ENCODE measurements around the gene SERINC5.
"Not testable (repeated sequence)": the region's sequence is repeated elsewhere in the genome, so short reads cannot be mapped to it uniquely, and the experiment has no call there.

The SERINC5 gene

DNA sequence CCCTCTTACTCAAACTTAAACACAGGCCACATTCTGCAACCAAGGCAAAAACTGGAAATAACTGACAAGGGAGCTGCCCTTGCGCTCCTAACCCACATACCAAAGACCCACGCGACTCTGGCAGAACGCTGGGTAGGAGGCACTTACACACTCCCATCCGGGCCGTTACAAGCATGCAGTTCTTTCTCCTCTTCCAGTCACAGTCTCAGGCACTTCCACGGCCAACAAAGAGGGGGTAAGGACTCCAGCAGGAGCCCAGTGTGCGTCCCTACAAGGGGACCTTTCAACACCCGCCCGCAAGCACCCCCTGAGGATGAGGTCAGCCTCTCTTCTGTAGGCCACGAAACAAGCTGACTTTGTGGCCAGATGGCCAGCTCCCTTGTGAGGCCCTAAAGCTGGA lies 57.4 kb downstream of the SERINC5 start:
- DNase-seq (ENCODE audit: low read depth), result no peak

GRCh38 chr5:80195837-80196400 lies 59.9 kb downstream of the SERINC5 start:
- no peak for DNase-seq (ENCODE audit: low read depth)

DNA sequence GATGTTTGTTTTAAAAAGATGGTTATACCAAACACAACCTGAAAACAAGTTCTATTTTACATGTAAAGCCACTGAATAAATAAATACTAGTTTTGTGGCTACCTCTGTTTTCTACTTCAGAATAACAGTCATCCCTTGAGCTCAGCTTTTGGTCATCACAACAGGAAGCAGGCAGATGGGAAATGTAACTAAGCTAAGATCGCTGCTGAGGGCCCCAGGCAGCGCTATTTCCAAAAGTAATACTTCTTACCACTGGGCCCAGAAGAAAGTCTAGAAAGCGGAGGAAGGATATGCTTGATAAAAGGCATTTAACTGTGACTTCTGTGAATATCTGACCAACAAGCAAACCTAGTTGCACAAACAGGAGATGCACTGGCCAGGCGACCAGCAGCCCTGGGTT lies 61.4 kb downstream of the SERINC5 start:
- DNase-seq (ENCODE audit: low read depth), result no peak

DNA sequence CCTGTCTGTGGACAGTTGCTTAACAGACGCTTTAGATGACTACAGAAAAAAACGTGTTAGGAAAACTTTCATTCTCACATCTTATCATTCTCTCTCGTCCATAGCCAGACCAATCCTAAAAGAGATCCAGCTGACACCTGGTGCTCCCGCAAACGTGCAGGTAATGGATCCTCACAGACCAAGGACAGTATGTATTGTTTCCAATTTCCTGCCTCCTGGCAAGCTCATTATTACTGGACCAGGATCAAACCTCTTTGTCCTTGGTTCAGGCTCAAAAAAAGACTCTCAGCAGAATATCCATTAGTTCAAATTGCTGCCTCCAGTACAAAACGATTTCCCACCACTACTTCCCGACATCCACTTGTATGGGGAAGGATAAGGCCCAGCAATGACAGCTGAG lies 62.4 kb downstream of the SERINC5 start:
- no peak for DNase-seq (ENCODE audit: low read depth)

DNA sequence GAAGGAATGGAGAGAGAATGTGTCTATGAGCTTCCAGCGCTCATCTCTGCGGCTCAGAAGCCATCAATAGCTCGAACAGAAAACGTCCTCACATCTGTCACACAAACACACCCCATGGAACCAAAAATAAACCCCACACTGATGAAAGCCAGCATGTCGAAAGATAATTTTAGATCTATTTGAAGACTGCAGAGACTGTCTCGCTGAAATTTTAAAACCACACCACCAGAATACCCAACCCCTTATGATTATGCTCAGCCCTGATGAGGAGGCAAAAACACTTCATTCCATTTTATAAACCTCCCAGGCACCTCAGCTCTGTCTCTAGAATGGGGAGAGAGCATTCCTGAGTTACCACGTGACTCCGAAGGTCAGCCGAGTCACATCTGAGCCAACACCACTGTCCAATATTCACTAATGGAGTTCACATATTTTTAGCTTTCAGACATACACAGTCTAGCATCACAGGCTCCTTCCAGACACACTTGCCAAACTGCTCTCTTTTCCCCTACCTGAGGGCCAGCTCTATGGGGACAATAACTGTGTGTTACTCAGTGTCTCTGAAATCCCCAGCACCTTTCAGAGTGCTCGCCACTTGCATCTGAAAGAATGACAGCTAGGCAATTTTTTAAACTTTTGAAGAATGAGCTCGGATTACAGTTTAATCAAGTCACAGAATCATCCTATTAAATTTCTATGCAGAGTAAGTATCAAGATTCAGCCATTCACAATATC lies 63.2 kb downstream of the SERINC5 start:
- DNase-seq (ENCODE audit: low read depth), result no peak

DNA sequence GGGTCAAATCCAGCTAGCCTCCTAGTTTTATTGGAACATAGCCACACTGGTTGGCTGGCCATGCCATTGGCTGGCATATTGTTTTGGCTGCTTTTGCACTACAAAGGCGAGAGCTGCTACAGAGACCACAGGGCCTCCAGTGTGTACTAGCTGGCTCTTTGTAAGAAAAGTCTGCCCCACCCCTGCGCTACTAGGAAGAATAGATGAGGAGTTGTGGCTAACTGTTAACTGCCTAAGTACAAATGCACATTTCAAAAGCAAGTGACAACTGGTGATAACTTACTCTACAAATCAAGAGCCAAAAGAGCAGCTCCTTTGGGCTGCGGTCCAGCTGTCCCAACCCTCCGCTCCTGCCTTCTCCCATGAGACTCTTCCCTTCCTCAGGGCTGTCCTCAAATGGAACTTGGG lies 63.9 kb downstream of the SERINC5 start:
- no peak for DNase-seq (ENCODE audit: low read depth)

DNA sequence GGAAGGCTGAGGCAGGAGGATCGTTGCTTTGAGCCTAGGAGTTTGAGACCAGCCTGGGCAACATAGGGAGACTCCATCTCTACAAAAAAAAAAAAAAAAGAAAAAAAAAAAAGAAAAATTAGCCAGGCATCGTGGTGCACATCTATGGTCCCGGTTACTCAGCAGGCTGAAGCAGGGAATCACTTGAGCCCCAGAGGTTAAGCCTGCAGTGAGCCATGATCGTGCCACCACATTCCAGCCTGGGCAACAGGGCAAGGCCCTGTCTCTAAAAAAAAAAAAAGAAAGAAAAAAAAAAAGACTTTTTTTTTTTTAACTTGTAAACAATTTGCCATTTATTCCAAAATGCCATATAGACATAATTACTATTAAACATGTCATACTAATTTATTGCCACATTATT lies 64.5 kb downstream of the SERINC5 start:
- DNase-seq (ENCODE audit: low read depth), result no peak

GRCh38 chr5:80190960-80191359 lies 64.9 kb downstream of the SERINC5 start:
- no peak for DNase-seq (ENCODE audit: low read depth)

DNA sequence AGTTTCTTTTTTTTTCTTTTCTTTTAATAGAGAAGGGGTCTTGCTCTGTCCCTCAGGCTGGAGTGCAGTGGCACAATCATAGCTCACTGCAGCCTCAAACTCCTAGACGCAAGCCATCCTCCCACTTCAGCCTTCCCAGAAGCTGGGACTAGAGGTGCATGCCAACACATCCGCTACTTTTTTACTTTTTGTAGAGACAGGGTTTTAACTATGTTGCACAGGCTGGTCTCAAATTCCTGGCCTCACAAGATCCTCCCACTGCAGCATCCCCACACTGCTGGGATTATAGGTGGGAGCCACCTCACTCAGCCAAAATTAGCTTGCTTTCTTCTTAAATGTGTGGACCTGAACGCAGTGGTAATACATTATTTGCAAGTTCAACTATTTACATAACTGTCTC lies 66.1 kb downstream of the SERINC5 start:
- no peak for DNase-seq (ENCODE audit: low read depth)

DNA sequence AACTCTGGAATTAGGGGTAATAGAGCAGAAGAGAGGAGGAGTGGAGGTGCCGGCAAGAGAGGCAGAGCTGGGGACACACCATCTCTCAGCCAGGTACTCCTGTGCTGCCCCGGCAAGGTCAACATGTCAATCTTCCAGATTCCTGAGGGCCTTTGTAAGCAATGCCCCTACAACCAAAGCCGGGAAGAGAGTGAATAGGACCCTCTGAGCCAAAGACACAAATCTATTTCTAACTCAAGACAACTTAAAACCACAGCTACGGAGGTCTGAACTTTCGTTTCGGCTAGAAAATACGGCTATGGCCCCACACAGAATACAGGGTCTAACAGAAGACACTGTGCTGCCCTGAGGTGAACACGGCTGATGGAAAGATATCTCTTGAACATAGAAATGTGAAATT lies 66.6 kb downstream of the SERINC5 start:
- no peak for DNase-seq (ENCODE audit: low read depth)

DNA sequence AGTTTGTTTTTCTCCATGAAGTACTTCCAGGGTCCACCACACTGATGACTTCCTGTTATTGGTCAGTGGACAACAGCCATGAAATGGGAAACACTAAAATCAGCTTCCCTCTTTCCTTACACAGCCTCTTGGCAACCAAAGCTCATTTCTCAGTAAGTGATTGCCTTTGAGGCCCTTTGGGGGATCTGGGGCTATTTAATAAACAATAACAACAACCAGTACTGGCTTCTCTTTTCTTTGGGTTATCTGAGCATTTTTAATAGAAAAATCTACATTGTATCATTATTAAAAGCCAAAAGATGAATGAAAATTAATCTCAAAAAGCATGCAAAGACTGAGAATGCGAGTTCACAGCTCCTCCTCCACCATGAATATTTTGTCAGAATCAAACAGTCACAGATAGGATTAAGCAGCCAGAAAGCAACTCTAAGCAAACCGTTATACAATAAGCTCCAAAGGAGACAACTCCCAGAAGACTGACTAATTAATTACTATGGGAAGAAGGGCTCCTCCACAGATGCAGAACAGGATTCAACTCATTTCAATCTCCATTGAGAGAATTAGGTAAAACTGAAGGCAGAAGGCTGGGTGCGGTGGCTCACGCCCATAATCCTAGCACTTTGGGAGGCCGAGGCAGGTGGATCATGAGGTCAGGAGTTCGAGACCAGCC lies 68.3 kb downstream of the SERINC5 start:
- no peak for DNase-seq (ENCODE audit: low read depth)

DNA sequence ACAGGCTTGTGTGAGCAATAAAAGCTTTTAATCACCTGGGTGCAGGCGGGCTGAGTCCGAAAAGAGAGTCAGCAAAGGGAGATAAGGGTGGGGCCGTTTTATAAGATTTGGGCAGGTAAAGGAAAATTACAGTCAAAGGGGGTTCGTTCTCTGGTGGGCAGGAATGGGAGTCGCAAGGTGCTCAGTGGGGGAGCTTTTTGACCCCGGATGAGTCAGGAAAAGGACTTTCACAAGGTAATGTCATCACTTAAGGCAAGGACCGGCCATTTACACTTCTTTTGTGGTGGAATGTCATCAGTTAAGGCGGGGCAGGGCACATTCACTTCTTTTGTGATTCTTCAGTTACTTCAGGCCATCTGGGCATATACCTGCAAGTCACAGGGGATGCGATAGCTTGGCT lies 70.3 kb downstream of the SERINC5 start:
- DNase-seq (ENCODE audit: low read depth), result not testable (repeated sequence)

GRCh38 chr5:80185095-80185494 lies 70.8 kb downstream of the SERINC5 start:
- no peak for DNase-seq (ENCODE audit: low read depth)

DNA sequence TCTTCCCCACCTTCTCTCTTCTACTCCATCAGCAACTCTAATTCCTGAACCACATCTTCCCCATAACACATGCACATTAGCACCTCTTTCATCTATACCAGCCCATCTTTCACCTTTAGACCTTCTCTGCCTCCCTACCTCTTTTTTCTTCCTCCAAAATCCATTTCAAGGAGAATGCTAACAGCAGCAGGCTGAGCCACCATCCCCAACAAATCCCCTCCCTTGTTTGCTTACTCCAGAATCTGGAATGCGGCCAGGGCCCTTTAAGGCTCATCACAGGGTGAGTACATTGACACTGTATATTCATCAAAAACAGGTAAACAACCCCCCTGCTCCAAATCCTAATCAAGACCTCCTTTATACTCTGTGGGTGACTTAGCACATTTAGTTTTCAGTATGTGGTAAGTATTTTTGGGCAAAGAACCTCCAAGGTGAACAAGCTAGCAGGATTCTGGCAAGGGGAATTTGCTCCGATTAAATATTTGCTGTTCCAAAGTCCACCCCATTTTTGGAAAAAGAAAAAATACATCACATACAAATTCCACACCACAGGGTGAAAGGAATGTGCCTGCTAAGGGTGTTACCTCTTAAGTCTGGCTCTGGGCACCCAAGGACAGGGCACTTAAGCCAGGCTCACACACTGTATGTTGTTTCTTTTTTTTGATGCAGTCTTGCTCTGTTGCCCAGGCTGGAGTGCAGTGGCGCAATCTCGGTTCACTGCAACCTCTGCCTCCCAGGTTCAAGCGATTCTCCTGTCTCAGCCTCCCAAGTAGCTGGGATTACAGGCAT lies 71.4 kb downstream of the SERINC5 start:
- no peak for DNase-seq (ENCODE audit: low read depth)

- not testable (repeated sequence) for DNase-seq (ENCODE audit: low read depth)
Observed at GRCh38 chr5:80183728-80184234, 72.1 kb downstream of the SERINC5 start.

DNA sequence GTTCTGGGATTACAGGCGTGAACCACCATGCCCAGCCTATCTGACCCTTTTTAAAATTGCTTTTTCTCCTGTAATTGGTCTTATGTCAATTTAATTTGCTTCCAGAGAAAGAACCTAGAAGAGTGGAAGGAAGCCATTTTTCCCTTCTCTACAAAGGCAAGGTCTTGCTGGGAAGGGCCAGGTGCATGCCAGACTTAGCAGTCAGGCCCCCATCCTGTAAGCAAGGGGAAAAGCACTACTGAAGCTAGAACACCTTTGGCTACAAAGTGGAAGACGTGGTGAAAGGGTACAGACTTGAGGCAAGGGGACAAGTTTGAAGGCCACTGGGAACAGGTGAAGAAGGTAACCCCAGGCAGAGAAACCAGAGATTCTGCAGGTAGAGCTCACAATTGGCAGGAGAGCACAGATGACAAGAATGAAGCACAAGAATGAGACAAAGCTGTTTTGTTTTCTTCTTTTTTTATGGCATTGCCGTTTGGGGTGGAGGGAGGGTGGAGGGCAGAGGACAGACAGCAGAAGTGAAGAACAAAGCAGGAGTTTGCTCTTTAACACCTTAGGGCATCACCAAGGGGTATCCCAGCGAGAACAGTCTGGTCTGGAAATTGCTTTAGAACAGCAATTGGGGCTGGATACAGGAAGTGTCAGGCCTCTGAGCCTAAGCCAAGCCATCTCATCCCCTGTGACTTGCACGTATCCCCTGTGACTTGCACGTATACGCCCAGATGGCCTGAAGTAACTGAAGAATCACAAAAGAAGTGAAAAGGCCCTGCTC lies 72.9 kb downstream of the SERINC5 start:
- no peak for DNase-seq (ENCODE audit: low read depth)

- peak; percentile 39 for DNase-seq (ENCODE audit: low read depth)
Observed at GRCh38 chr5:80181618-80182211, 74.1 kb downstream of the SERINC5 start.

DNA sequence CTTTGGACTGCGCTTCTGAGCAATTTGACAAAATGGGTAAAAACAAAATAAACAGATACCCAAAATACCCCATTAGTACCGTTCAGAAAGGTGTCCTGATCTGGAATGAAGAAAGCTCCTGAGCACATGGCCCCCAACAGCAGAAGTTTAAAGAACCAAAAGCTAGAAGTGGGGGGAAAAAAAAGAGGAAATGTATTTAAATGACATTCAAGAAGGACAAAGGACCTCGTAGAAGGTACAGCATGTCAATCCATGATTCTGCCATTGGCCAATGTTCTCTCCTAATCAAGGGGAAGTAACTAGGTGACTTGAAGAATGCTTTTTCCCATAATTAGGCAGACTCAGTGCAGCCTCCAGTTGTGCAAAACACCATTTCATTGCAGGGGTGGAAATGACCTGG lies 78.6 kb downstream of the SERINC5 start:
- no peak for DNase-seq (ENCODE audit: low read depth)

DNA sequence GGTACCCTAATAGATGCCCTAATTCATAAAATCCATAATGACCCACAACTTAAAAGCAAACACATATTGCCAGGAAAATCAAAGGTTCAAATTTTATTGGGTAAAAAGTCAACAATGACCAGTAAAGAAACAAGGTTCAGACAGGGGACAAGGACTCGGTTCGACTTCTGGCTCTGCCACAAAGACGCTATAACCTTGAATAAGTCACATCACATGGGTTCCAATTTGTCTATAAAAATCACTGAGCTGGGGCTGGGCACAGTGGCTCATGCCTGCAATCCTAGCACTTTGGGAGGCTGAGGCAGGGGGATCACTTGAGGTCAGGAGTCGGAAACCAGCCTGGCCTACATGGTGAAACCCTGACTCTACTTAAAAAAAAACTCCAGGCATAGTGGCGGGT lies 80.5 kb downstream of the SERINC5 start:
- DNase-seq (ENCODE audit: low read depth), result no peak

GRCh38 chr5:80174790-80175189 lies 81.1 kb downstream of the SERINC5 start:
- DNase-seq (ENCODE audit: low read depth), result no peak

DNA sequence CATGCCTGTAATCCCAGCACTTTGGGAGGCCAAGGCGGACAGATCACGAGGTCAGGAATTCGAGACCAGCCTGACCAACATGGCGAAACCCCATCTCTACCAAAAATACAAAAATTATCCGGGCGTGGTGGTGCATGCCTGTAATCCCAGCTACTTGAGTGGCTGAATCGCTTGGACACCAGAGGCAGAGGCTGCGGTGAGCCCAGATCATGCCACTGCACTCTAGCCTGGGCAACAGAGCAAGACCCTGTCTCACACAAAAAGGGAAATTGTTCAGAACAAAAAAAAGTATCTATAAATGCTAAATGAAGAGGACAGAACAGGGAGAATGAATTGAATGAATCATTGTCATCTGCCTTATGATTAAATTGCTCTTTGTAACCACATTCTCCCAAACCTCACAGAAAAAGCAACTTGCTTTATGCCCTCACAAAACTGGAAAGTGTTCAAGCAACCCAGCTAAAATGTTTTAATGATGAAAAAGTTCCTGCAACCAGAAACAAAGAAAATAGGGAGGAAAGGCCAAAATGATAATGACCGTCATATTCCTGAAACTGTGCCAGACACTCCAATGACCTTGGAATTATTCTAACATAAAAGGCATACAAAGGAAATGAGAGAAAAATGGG lies 83.7 kb downstream of the SERINC5 start:
- no peak for DNase-seq (ENCODE audit: low read depth)

All from stimulated activated CD8-positive, alpha-beta memory T cell treated with anti-CD3 and anti-CD28 coated beads, Interleukin-12 subunit alpha, Interleukin-12 subunit beta, amount 100 ng/mL, for 1 hour (primary cell).